Nephron progenitor cell (in vitro differentiated cells): ENCODE data around the gene CSRP1.

Experiments
- DNase-seq: peaks from one replicate; pipeline ENCODE4 v3.0.0; 2021
- H3K27ac Mint-ChIP-seq: 2 replicates; pipeline ENCODE4 v1.8.0; 2021; ENCODE audit warnings: mild to moderate bottlenecking, moderate library complexity, mixed read lengths
- H3K27me3 Mint-ChIP-seq: 2 replicates; pipeline ENCODE4 v1.8.0; 2021; ENCODE audit warnings: mild to moderate bottlenecking, low read depth, mixed read lengths; ENCODE audit not compliant: poor library complexity
- H3K36me3 Mint-ChIP-seq: 2 replicates; pipeline ENCODE4 v1.8.0; 2021; ENCODE audit warnings: low read depth, mixed read lengths
- H3K4me1 Mint-ChIP-seq: 2 replicates; pipeline ENCODE4 v1.8.0; 2021; ENCODE audit warnings: mixed read lengths
- H3K4me3 Mint-ChIP-seq: 2 replicates; pipeline ENCODE4 v1.8.0; 2021; ENCODE audit warnings: mild to moderate bottlenecking, moderate library complexity, mixed read lengths
- H3K9me3 Mint-ChIP-seq: 2 replicates; pipeline ENCODE4 v1.8.0; 2021; ENCODE audit warnings: mild to moderate bottlenecking, moderate library complexity, mixed read lengths
- TF ChIP-seq, protein P1 (sequence below): fragments of 200-600 bp; sonication (generic); IDR thresholded peaks from 2 replicates; pipeline ENCODE4 v1.5.0; 2021; ENCODE audit warnings: antibody characterized with exemption

The CSRP1 gene

GRCh38 chr1:201535919-201536245 is 29.0 kb upstream of the CSRP1 start:
- no peak overlapping the region for H3K4me3 Mint-ChIP-seq
- no peaks in the 10 kb centered on the region for H3K9me3 Mint-ChIP-seq
- H3K4me1 Mint-ChIP-seq: peaks cover 59% of the 10 kb centered on the region
- DNase-seq: no peak
- no peaks in the 10 kb centered on the region for H3K36me3 Mint-ChIP-seq
- H3K27me3 Mint-ChIP-seq: peaks cover 76% of the 10 kb centered on the region
- no peak overlapping the region for H3K27ac Mint-ChIP-seq
- TF ChIP-seq, protein P1, sequence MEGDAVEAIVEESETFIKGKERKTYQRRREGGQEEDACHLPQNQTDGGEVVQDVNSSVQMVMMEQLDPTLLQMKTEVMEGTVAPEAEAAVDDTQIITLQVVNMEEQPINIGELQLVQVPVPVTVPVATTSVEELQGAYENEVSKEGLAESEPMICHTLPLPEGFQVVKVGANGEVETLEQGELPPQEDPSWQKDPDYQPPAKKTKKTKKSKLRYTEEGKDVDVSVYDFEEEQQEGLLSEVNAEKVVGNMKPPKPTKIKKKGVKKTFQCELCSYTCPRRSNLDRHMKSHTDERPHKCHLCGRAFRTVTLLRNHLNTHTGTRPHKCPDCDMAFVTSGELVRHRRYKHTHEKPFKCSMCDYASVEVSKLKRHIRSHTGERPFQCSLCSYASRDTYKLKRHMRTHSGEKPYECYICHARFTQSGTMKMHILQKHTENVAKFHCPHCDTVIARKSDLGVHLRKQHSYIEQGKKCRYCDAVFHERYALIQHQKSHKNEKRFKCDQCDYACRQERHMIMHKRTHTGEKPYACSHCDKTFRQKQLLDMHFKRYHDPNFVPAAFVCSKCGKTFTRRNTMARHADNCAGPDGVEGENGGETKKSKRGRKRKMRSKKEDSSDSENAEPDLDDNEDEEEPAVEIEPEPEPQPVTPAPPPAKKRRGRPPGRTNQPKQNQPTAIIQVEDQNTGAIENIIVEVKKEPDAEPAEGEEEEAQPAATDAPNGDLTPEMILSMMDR: no peak

- TF ChIP-seq, protein P1: no peak
- no peak for DNase-seq
- peaks cover 71% of the 10 kb centered on the region for H3K27me3 Mint-ChIP-seq
- no peak overlapping the region for H3K27ac Mint-ChIP-seq
- no peaks in the 10 kb centered on the region for H3K36me3 Mint-ChIP-seq
- H3K9me3 Mint-ChIP-seq: no peaks in the 10 kb centered on the region
- H3K4me1 Mint-ChIP-seq: peaks cover 58% of the 10 kb centered on the region
- no peak overlapping the region for H3K4me3 Mint-ChIP-seq
These were observed 28.4 kb upstream of the CSRP1 start for GRCh38 chr1:201535046-201535918.

DNA sequence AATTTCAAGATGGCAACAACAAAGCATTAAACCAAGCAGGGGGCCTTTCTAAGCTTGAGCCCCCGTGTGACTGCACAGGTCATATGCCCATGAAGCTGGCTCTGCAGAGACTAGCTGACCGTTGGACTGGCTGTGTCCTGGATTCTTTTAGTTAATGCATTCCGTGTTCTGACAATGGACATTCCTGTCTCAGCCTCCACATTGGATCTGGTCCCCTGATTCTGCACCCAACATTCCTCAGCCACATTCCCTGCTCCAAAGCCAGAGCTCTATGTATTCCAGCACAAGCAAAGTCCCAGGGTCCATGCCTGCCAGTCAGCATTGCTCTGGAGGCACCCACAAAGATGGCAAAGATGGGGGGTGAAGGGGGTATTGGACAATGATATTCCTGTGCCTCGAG is 26.9 kb upstream of the CSRP1 start:
- no peak for DNase-seq
- TF ChIP-seq, protein P1: no peak
- Mint-ChIP-seq H3K4me3 (no peak overlapping the region), H3K9me3 (no peaks in the 10 kb centered on the region), H3K36me3 (no peaks in the 10 kb centered on the region), H3K4me1 (peaks cover 48% of the 10 kb centered on the region), H3K27me3 (peaks cover 60% of the 10 kb centered on the region), H3K27ac (no peak overlapping the region)

DNA sequence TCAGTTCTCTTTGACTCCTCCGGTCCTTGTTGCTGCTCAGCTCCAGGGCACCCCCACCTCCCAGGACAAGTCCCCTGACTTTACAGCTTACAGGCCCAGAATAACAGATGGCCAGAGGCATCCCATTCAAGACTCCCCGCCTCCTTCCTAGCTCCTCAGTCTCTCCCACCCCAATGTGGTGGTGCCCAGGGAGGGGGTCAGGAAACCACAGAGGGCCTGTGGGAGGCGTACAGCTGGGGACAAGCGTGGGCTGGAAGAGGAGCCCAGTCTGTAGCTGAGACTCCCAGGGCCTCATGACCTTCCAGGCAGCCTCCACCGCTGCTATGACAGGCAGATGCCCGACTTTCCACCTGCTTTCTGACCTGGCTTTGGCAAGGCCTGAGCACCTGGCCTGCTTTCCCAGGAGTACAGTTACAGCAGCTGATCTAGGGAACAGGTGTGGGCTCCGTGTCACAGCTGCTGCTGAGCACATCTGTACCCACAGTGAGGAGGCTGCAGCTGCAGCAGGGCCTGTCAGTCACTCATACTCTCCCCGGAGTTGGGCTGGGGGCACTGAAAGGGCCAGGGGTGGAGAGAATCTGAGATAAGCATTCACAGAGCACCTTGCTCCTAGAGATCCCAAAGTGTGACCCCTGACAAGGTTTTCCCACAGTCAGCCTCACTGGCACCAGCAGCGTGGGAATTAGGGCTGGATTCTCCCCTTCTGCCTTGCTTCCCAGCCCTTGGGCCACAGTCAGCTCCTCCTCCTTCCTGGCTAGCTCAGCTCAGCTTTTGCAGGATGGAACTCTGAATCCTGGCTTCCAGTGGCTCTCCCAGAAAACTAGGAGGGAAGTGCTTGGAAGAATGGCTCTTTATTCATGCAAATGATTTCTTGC is 24.9 kb upstream of the CSRP1 start:
- TF ChIP-seq, protein P1: no peak
- Mint-ChIP-seq H3K36me3 (no peaks in the 10 kb centered on the region), H3K4me1 (peaks cover 39% of the 10 kb centered on the region), H3K4me3 (no peak overlapping the region), H3K9me3 (no peaks in the 10 kb centered on the region), H3K27me3 (peaks cover 40% of the 10 kb centered on the region), H3K27ac (no peak overlapping the region)
- DNase-seq: no peak

DNA sequence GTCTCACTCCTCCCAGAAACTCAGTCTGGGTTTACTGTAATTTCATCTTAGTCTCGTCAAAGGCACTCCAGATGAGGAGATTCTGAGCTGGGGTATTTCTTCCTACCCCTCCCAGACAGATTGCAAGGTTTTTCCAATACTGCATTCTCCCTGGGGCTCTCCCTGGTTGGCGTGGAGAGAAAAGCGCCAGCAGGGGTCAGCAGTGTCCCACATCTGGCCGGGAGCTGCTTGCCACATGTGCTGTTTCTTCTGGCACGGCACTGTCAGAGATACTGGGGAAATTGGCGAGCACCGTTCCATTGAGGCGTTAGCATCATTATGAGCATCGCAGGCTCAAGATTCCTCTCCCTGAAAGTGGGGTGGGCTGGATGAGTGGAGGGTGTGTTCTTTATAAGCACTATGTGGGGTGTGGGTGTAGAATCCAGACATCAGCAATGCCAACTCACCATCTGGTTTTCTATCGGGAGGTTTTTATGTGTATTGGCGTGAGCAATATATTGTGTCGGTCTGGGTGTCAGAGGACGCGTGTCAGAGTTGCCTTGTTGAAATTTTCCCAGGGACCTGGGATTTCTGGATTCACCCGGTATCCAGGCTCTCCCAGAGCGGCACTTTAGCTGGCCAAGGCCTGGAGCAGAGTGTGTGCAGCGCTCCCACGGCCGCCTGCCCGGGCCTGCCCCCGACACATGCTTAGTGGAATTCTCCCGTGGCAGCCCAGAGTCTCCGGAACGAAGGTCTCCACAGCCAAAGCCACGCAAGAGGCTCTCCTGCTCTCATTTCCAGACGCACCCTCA is 24.0 kb upstream of the CSRP1 start:
- TF ChIP-seq, protein P1: peak; percentile 84
- no peak overlapping the region for H3K4me3 Mint-ChIP-seq
- H3K36me3 Mint-ChIP-seq: no peaks in the 10 kb centered on the region
- no peak overlapping the region for H3K27ac Mint-ChIP-seq
- H3K9me3 Mint-ChIP-seq: no peaks in the 10 kb centered on the region
- H3K27me3 Mint-ChIP-seq: peaks cover 39% of the 10 kb centered on the region
- DNase-seq: peak; percentile 86
- peaks cover 33% of the 10 kb centered on the region for H3K4me1 Mint-ChIP-seq
